ENCODE results near the gene DIDO1.
"Not testable (repeated sequence)": the region's sequence is repeated elsewhere in the genome, so short reads cannot be mapped to it uniquely, and the experiment has no call there.

DIDO1 gene

DNA sequence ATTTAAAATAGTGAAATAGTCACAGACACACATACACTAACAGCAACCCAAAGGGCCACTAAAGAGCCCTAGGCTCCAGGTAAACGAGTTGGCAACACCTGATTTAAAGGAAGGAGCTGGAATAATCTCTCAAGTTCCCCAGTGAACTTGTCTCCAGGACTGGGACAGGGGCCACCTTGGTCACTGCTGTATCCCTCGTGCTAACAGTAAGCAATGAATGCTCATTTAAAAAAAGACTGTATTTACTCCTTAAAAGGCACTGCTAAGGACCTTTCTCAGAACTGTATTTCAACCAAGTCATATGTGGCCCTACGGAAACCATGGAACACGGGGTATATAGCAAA lies 1.3 kb downstream of the DIDO1 start:
- H3K4me3 ChIP-seq (ENCODE audit: low read depth, low read length) = peak overlapping the region; percentile 88
- TF ChIP-seq, protein P1, sequence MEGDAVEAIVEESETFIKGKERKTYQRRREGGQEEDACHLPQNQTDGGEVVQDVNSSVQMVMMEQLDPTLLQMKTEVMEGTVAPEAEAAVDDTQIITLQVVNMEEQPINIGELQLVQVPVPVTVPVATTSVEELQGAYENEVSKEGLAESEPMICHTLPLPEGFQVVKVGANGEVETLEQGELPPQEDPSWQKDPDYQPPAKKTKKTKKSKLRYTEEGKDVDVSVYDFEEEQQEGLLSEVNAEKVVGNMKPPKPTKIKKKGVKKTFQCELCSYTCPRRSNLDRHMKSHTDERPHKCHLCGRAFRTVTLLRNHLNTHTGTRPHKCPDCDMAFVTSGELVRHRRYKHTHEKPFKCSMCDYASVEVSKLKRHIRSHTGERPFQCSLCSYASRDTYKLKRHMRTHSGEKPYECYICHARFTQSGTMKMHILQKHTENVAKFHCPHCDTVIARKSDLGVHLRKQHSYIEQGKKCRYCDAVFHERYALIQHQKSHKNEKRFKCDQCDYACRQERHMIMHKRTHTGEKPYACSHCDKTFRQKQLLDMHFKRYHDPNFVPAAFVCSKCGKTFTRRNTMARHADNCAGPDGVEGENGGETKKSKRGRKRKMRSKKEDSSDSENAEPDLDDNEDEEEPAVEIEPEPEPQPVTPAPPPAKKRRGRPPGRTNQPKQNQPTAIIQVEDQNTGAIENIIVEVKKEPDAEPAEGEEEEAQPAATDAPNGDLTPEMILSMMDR (IDR thresholded peaks at IDR 0.05; ENCODE audit: insufficient read depth, low read length, missing control alignments) = no peak
- ChIA-PET CTCF (interaction anchor here (0.9 to 5.8 kb wide), 12 partner anchors 8 to 117 kb away, joined by 3 to 68 read pairs (median 6); partner anchors contain the start of gene GID8), POLR2A (interaction anchor here (1.0 kb wide), 2 partner anchors 14 to 22 kb away, joined by 3 to 4 read pairs; no protein-coding TSS in a partner anchor)
- DNase-seq (ENCODE audit: low read depth, low spot score) = no peak

DNA sequence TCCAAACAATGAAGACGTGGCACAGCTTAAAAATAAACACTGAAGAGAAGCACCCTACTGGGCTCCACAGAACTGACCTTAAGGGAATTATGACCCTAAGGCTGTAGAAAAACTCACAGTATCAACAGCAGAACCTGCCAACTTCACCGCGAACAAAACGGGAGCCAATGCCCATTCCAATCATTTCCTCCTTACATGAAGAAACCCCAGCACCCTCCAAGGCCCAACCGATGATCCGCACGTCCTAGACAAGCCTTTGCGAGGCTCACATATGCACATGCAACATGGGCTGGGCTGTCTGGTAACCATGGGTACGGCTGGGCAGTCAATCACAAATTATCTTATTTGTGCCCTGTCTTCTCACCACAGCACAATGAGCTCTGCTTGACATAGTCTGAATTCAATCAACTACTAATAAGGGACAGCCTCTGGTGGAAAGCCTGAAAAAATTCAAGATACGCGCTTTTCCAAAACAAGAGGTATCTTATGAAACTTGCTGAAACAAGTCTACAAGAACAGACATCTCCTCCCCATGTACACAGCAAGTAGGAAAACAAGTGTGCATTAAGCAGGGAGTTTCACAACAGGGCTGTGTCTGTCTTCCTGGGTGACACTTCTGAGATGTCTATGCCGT lies 1.7 kb downstream of the DIDO1 start:
- ChIA-PET CTCF (interaction anchor here (0.9 to 5.8 kb wide), 9 partner anchors 7 to 116 kb away, joined by 3 to 68 read pairs (median 6); partner anchors contain the start of gene GID8), POLR2A (interaction anchor here (1.0 kb wide), 1 partner anchor 14 kb away, joined by 4 read pairs; no protein-coding TSS in a partner anchor)
- peak overlapping the region; percentile 88 for H3K4me3 ChIP-seq (ENCODE audit: low read depth, low read length)
- no peak for DNase-seq (ENCODE audit: low read depth, low spot score)
- TF ChIP-seq, protein P1 (IDR thresholded peaks at IDR 0.05; ENCODE audit: insufficient read depth, low read length, missing control alignments) = no peak

DNA sequence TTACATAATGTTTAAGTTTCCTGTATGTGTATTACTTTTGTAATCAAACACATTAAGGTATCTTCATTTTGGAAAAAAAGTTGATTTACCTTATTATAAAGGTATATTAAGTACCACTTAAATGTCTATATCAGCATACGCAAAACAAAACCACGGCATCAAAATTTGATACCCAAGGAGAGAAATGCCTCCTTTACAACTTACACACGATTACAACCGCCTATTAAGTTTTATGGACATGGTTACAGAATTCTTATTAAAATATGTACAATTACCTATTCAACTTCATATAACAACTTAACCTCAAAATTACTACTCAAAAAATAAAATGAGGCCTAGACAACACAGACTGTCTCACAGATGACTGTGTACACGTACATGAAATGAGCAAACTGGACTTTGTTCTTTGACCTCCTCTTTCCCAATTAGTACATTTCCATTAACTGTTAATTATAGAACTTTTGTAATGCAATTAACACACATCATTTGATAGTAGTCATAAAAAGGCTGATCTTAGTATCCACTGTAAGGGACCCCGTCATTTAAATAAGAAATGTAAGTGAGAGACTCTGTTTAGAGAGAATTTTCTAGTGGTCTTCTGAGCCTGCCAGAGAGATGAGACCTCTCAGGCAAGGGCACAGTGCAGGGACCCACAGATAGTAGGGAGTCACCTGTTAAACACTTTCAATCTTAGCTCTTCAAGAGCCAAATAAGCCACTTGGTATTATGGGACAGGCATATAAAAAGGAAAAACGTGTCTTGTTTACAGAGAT lies 2.5 kb downstream of the DIDO1 start:
- CTCF ChIA-PET = interaction anchor here (0.9 to 5.8 kb wide), 7 partner anchors 12 to 52 kb away, joined by 3 to 68 read pairs (median 6); partner anchors contain the start of genes GID8 and SLC17A9
- POLR2A ChIA-PET = no interaction called here

DNA sequence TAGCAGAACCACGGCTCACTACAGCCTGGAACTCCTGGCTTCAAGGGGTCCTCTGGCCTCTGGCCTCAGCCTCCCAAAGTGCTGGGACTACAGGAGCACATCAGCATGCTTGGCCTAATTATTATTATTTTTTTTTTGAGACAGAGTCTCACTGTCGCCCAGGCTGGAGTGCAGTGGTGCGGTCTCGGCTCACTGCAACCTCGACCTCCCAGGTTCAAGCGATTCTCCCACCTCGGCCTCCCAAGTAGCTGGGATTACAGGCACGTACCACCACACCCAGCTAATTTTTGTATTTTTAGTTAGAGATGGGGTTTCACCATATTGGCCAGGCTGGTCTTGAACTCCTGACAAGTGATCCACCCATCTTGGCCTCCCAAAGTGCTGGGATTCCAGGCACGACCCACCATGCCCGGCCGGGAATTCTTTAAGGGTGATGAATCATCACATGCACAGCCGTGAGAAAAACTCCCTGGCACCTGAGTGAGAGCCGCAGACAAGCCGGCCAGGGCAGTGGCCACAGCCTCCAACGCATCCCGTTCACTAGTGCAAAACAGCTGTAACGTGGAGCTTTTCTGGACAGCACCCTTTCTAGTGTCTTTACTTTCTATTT lies 3.1 kb downstream of the DIDO1 start:
- DNase-seq (ENCODE audit: low read depth, low spot score); POLR2A ChIA-PET; H3K4me3 ChIP-seq (ENCODE audit: low read depth, low read length): not testable (repeated sequence)
- CTCF ChIA-PET = interaction anchor here (1.3 to 5.8 kb wide), 3 partner anchors 13 to 30 kb away, joined by 3 to 68 read pairs (median 27); partner anchors contain the start of genes GID8 and SLC17A9

More for the DNA sequence above, 2.5 kb downstream of the DIDO1 start:
- TF ChIP-seq, protein P1 (IDR thresholded peaks at IDR 0.05; ENCODE audit: insufficient read depth, low read length, missing control alignments) = no peak
- no peak for DNase-seq (ENCODE audit: low read depth, low spot score)
- H3K4me3 ChIP-seq (ENCODE audit: low read depth, low read length) = peak overlapping the region; percentile 88

DNA sequence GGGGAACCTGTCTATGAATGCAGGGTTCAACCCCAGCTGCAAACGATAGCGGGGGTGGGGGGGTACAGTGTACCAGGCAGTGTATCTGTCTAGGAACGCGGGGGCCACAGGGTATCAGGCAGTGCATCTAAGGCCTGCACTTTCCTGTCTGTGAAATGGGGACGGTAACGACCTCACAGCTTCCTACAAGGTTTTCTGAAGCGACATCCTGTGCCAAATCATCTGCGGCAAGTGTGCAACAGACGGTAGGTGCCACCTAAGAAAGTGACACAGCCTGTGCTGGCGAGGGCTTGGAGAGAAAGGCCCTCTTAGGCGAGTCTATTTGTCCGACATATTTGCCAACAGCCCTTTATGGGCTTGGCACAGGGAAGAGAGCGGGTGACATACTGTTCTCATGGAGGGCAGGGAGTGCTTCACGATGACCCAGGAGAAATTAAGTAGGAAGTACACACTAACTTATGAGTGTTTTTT lies 3.8 kb downstream of the DIDO1 start:
- TF ChIP-seq, protein P1 (IDR thresholded peaks at IDR 0.05; ENCODE audit: insufficient read depth, low read length, missing control alignments) = no peak
- H3K4me3 ChIP-seq (ENCODE audit: low read depth, low read length) = no peak overlapping the region
- POLR2A ChIA-PET = no interaction called here
- no peak for DNase-seq (ENCODE audit: low read depth, low spot score)
- CTCF ChIA-PET = interaction anchor here (1.3 to 11.8 kb wide), 3 partner anchors 22 to 30 kb away, joined by 3 to 189 read pairs (median 27); partner anchors contain the start of gene SLC17A9

GRCh38 chr20:62921119-62921687 lies 5.1 kb downstream of the DIDO1 start:
- ChIA-PET POLR2A (no interaction called here), CTCF (interaction anchor here (0.6 to 11.8 kb wide), 9 partner anchors 9 to 88 kb away, joined by 3 to 189 read pairs (median 5); no protein-coding TSS in a partner anchor)
- TF ChIP-seq, protein P1 (IDR thresholded peaks at IDR 0.05; ENCODE audit: insufficient read depth, low read length, missing control alignments) = peak; percentile 70
- H3K4me3 ChIP-seq (ENCODE audit: low read depth, low read length) = no peak overlapping the region
- DNase-seq (ENCODE audit: low read depth, low spot score) = no peak

Data from AG04449 (cell line).